Stimulated activated effector memory CD8-positive, alpha-beta T cell treated with anti-CD3 and anti-CD28 coated beads, Interleukin-12 subunit alpha, Interleukin-12 subunit beta, amount 100 ng/mL, for 72 hours (primary cell): ENCODE data around the gene POFUT2.
A peak's percentile ranks its signal among the peaks of the same experiment; 100 is the strongest.
"Not testable (repeated sequence)": the region's sequence is repeated elsewhere in the genome, so short reads cannot be mapped to it uniquely, and the experiment has no call there.

Experiments
- ATAC-seq: fragments of 150-1000 bp; cut with Tn5 transposase; 2 replicates; pipeline ENCODE4 v1.10.0; 2021
- DNase-seq, 2 donors: peaks; one replicate each; pipeline ENCODE4 v3.0.0; 2021 to 2022; ENCODE audit warnings: low spot score in 2 of 2
- H3K27ac Mint-ChIP-seq: one replicate; pipeline ENCODE4 v1.8.0; 2022; ENCODE audit warnings: mild to moderate bottlenecking, mixed read lengths
- H3K36me3 Mint-ChIP-seq: one replicate; pipeline ENCODE4 v1.8.0; 2022; ENCODE audit warnings: mild to moderate bottlenecking, mixed read lengths
- H3K4me1 Mint-ChIP-seq: one replicate; pipeline ENCODE4 v1.8.0; 2022; ENCODE audit warnings: mixed read lengths
- H3K4me3 Mint-ChIP-seq: one replicate; pipeline ENCODE4 v1.8.0; 2022; ENCODE audit warnings: mild to moderate bottlenecking, mixed read lengths
- H3K9me3 Mint-ChIP-seq: one replicate; pipeline ENCODE4 v1.8.0; 2022; ENCODE audit warnings: mixed read lengths

Gene POFUT2

GRCh38 chr21:45307597-45308158, 20.0 kb upstream of the POFUT2 start:
- not testable (repeated sequence) for H3K27ac Mint-ChIP-seq, DNase-seq, H3K4me1 Mint-ChIP-seq, H3K36me3 Mint-ChIP-seq, H3K4me3 Mint-ChIP-seq, H3K9me3 Mint-ChIP-seq, ATAC-seq

GRCh38 chr21:45306832-45307571, 19.3 kb upstream of the POFUT2 start:
- peaks cover 9% of the 10 kb centered on the region for H3K4me1 Mint-ChIP-seq
- H3K36me3 Mint-ChIP-seq, result no peaks in the 10 kb centered on the region
- DNase-seq (no peak), ATAC-seq (no peak)
- H3K27ac Mint-ChIP-seq, result no peak overlapping the region
- H3K4me3 Mint-ChIP-seq, result no peak overlapping the region
- no peaks in the 10 kb centered on the region for H3K9me3 Mint-ChIP-seq

GRCh38 chr21:45306453-45306831, 18.7 kb upstream of the POFUT2 start:
- no peak overlapping the region for H3K4me3 Mint-ChIP-seq
- H3K27ac Mint-ChIP-seq, result no peak overlapping the region

GRCh38 chr21:45305836-45306235, 18.1 kb upstream of the POFUT2 start:
- peaks cover 9% of the 10 kb centered on the region for H3K4me1 Mint-ChIP-seq
- H3K4me3 Mint-ChIP-seq, result no peak overlapping the region
- no peak for ATAC-seq
- no peaks in the 10 kb centered on the region for H3K36me3 Mint-ChIP-seq
- no peak overlapping the region for H3K27ac Mint-ChIP-seq
- H3K9me3 Mint-ChIP-seq, result no peaks in the 10 kb centered on the region
- no peak for DNase-seq

More at GRCh38 chr21:45306453-45306831, 18.7 kb upstream of the POFUT2 start:
- Mint-ChIP-seq H3K4me1 (peaks cover 9% of the 10 kb centered on the region), H3K36me3 (no peaks in the 10 kb centered on the region), H3K9me3 (no peaks in the 10 kb centered on the region)
- DNase-seq (no peak), ATAC-seq (no peak)

GRCh38 chr21:45304945-45305344, 17.2 kb upstream of the POFUT2 start:
- no peaks in the 10 kb centered on the region for H3K9me3 Mint-ChIP-seq
- no peak for ATAC-seq
- no peak overlapping the region for H3K4me3 Mint-ChIP-seq
- H3K4me1 Mint-ChIP-seq, result peaks cover 9% of the 10 kb centered on the region
- no peaks in the 10 kb centered on the region for H3K36me3 Mint-ChIP-seq
- no peak overlapping the region for H3K27ac Mint-ChIP-seq
- DNase-seq, result no peak

GRCh38 chr21:45304476-45304830, 16.8 kb upstream of the POFUT2 start:
- ATAC-seq, result no peak
- no peak for DNase-seq
- Mint-ChIP-seq H3K36me3 (no peaks in the 10 kb centered on the region), H3K9me3 (no peaks in the 10 kb centered on the region), H3K4me1 (peaks cover 9% of the 10 kb centered on the region), H3K27ac (no peak overlapping the region), H3K4me3 (no peak overlapping the region)

- Mint-ChIP-seq H3K4me3 (no peak overlapping the region), H3K4me1 (peaks cover 3% of the 10 kb centered on the region), H3K9me3 (no peaks in the 10 kb centered on the region), H3K27ac (no peak overlapping the region), H3K36me3 (no peaks in the 10 kb centered on the region)
- ATAC-seq (no peak), DNase-seq (no peak)
These were observed 16.2 kb upstream of the POFUT2 start for GRCh38 chr21:45303751-45304475.

GRCh38 chr21:45303091-45303615, 15.5 kb upstream of the POFUT2 start:
- DNase-seq (no peak), ATAC-seq (no peak)
- no peaks in the 10 kb centered on the region for H3K36me3 Mint-ChIP-seq
- H3K27ac Mint-ChIP-seq, result no peak overlapping the region
- H3K9me3 Mint-ChIP-seq, result no peaks in the 10 kb centered on the region
- H3K4me3 Mint-ChIP-seq, result no peak overlapping the region
- no peaks in the 10 kb centered on the region for H3K4me1 Mint-ChIP-seq

- no peaks in the 10 kb centered on the region for H3K36me3 Mint-ChIP-seq
- peak overlapping the region; percentile 40 for H3K27ac Mint-ChIP-seq
- H3K9me3 Mint-ChIP-seq, result no peaks in the 10 kb centered on the region
- ATAC-seq (peak; percentile 59), DNase-seq (no peak)
- no peak overlapping the region for H3K4me3 Mint-ChIP-seq
- no peaks in the 10 kb centered on the region for H3K4me1 Mint-ChIP-seq
These were observed 14.7 kb upstream of the POFUT2 start for GRCh38 chr21:45302082-45303061.

- H3K4me1 Mint-ChIP-seq, result no peaks in the 10 kb centered on the region
- peak overlapping the region; percentile 40 for H3K27ac Mint-ChIP-seq
- H3K4me3 Mint-ChIP-seq, result no peak overlapping the region
- no peaks in the 10 kb centered on the region for H3K36me3 Mint-ChIP-seq
- H3K9me3 Mint-ChIP-seq, result no peaks in the 10 kb centered on the region
- ATAC-seq, result no peak
- DNase-seq, result no peak
These were observed 13.9 kb upstream of the POFUT2 start for GRCh38 chr21:45301521-45302081.

- no peak overlapping the region for H3K4me3 Mint-ChIP-seq
- ATAC-seq (no peak), DNase-seq (no peak)
- H3K27ac Mint-ChIP-seq, result no peak overlapping the region
- H3K36me3 Mint-ChIP-seq, result no peaks in the 10 kb centered on the region
- H3K9me3 Mint-ChIP-seq, result no peaks in the 10 kb centered on the region
- no peaks in the 10 kb centered on the region for H3K4me1 Mint-ChIP-seq
These were observed 13.3 kb upstream of the POFUT2 start for GRCh38 chr21:45300786-45301520.

GRCh38 chr21:45299864-45300785, 12.4 kb upstream of the POFUT2 start:
- ATAC-seq, result no peak
- Mint-ChIP-seq H3K9me3 (no peaks in the 10 kb centered on the region), H3K4me3 (no peak overlapping the region), H3K27ac (no peak overlapping the region), H3K4me1 (no peaks in the 10 kb centered on the region), H3K36me3 (no peaks in the 10 kb centered on the region)
- DNase-seq, result no peak

GRCh38 chr21:45299026-45299863, 11.6 kb upstream of the POFUT2 start:
- Mint-ChIP-seq H3K4me3 (no peak overlapping the region), H3K36me3 (no peaks in the 10 kb centered on the region), H3K27ac (no peak overlapping the region), H3K4me1 (no peaks in the 10 kb centered on the region), H3K9me3 (no peaks in the 10 kb centered on the region)
- ATAC-seq (no peak), DNase-seq (no peak)
